Lower leg skin (tissue), 4 donors: Measurements from ENCODE around the gene EPHA10. TPM values are rescaled to one million over a fixed set of nuclear protein-coding genes. Genes with fewer than 3 reads are reported as not detected.

ENCODE experiments used
- DNase-seq, 2 donors: peaks; one replicate each; pipeline ENCODE4 v3.0.0-alpha.2; 2019; ENCODE audit warnings: low spot score in 2 of 2
- H3K4me3 ChIP-seq: fragments of 200-600 bp; sonication (generic); 2 replicates; pipeline ENCODE4 v1.5.1; 2017; ENCODE audit warnings: mild to moderate bottlenecking, low read depth; ENCODE audit not compliant: poor library complexity, severe bottlenecking
- POLR2A ChIP-seq, 2 donors: fragments of 450-650 bp; IDR thresholded peaks; one replicate each; pipeline ENCODE4 v1.6.1; 2016 to 2017; ENCODE audit warnings: antibody characterized with exemption in 2 of 2, mild to moderate bottlenecking in 1 of 2, moderate library complexity in 1 of 2
- WGBS, 2 donors: methylation state at CpG; one replicate each; pipeline ENCODE4 v1.1.5; 2018; 5-methylcytosine and 5-hydroxymethylcytosine counted together
- intact Hi-C: fragments of 100-400 bp; cut with DNase I; formaldehyde crosslinking; loops from one replicate; pipeline ENCODE4 v1.15.0; 2023; ENCODE audit warnings: low total_unique reads
- total RNA-seq, 4 donors: library from RNA; depleted of rRNA; stranded (reverse); fragments of >200 nt; gene quantifications; one replicate each; pipeline ENCODE4 v1.1.0, GENCODE V29; 2016
- TF ChIP-seq, protein P1 (sequence below), 3 donors: fragments of 450-650 bp; IDR thresholded peaks; one replicate each; pipeline ENCODE4 v1.5.1; 2016; ENCODE audit warnings: antibody characterized with exemption in 3 of 3, mild to moderate bottlenecking in 3 of 3, moderate library complexity in 2 of 3

Gene EPHA10
- total RNA-seq, 4 donors from 2014 or later = 0.37 to 1.5 TPM; not detected in 2

- TF ChIP-seq, protein P1, sequence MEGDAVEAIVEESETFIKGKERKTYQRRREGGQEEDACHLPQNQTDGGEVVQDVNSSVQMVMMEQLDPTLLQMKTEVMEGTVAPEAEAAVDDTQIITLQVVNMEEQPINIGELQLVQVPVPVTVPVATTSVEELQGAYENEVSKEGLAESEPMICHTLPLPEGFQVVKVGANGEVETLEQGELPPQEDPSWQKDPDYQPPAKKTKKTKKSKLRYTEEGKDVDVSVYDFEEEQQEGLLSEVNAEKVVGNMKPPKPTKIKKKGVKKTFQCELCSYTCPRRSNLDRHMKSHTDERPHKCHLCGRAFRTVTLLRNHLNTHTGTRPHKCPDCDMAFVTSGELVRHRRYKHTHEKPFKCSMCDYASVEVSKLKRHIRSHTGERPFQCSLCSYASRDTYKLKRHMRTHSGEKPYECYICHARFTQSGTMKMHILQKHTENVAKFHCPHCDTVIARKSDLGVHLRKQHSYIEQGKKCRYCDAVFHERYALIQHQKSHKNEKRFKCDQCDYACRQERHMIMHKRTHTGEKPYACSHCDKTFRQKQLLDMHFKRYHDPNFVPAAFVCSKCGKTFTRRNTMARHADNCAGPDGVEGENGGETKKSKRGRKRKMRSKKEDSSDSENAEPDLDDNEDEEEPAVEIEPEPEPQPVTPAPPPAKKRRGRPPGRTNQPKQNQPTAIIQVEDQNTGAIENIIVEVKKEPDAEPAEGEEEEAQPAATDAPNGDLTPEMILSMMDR (IDR thresholded peaks at IDR 0.05) = no peak
- no peak for TF ChIP-seq POLR2A (IDR thresholded peaks at IDR 0.05)
- no peak overlapping the region for H3K4me3 ChIP-seq
- intact Hi-C loops = no loop called here
- WGBS, 2 donors = 46 to 58% methylated on average over 17 of the region's 17 CpGs
- no peak for DNase-seq
These were observed 97.8 kb downstream of the EPHA10 start for GRCh38 chr1:37667023-37667671.

DNA sequence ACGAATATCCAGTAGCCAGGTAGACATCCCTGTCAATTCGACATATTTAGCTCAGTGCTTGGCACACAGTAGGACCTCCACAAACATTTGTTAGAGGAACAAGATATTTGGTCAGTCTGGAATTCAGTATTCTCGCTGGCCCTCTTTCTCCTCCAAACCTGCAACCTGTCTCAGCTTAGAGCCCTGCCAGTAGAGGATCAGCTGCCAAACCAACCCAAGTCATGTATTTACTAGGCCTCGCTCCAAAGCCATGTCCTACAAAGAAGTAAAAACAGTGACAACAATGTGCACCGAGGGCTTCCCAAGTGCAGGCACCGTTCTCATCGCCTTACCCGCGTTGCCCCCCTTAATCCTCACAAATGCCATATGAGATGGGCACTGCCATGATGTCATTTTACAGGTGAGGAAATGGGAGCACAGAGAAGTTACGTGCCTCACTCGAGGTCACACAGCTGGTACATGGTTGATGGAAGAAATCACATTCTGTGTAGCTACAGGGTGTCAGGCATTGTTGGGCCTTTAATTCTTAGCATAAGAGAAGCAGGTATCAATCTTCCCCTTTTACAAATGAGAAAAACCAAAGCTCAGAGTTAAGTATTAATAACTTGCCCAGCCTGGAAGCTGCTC lies 98.6 kb downstream of the EPHA10 start:
- TF ChIP-seq, protein P1 (IDR thresholded peaks at IDR 0.05) = no peak
- TF ChIP-seq POLR2A (IDR thresholded peaks at IDR 0.05) = no peak
- intact Hi-C loops = no loop called here
- 73 to 78% methylated on average over 11 of the region's 11 CpGs for WGBS, 2 donors
- DNase-seq = no peak
- H3K4me3 ChIP-seq = no peak overlapping the region

Other genes with a start within 250 kb of the EPHA10 start
- 10 to 100 TPM in 3 of 4 donors, 1 to 10 TPM in 1; 9.9 to 18.2 (median 15.7) TPM for gene SNIP1, start 210.8 kb downstream of the EPHA10 start, total RNA-seq
- gene DNALI1, start 208.2 kb downstream of the EPHA10 start, total RNA-seq = 1 to 10 TPM in 2 of 4 donors, under 1 TPM in 2; 0.17 to 2.1 (median 0.86) TPM
- gene GNL2, start 169.2 kb downstream of the EPHA10 start, total RNA-seq = 10 to 100 TPM; 25.1 to 58.2 (median 34.2) TPM
- 1 to 10 TPM; 1.1 to 9.4 (median 6.2) TPM for gene RSPO1, start 130.2 kb downstream of the EPHA10 start, total RNA-seq
- gene CDCA8, start 72.6 kb downstream of the EPHA10 start, total RNA-seq = 1 to 10 TPM; 1.0 to 3.2 (median 1.8) TPM
- gene MANEAL, start 28.7 kb upstream of the EPHA10 start, total RNA-seq = 1 to 10 TPM; 5.0 to 6.7 (median 6.3) TPM
- 10 to 100 TPM; 38.6 to 52.6 (median 47.0) TPM for gene C1orf122, start 42.7 kb upstream of the EPHA10 start, total RNA-seq
- 10 to 100 TPM; 26.7 to 33.9 (median 27.9) TPM for gene YRDC, start 43.1 kb upstream of the EPHA10 start, total RNA-seq
- 1 to 10 TPM; 6.7 to 9.6 (median 7.7) TPM for gene MTF1, start 94.5 kb upstream of the EPHA10 start, total RNA-seq
- 10 to 100 TPM; 12.9 to 23.3 (median 18.7) TPM for gene INPP5B, start 181.9 kb upstream of the EPHA10 start, total RNA-seq
- gene SF3A3, start 224.9 kb upstream of the EPHA10 start, total RNA-seq = 10 to 100 TPM; 33.6 to 68.9 (median 36.9) TPM
- gene FHL3, start 240.4 kb upstream of the EPHA10 start, total RNA-seq = 10 to 100 TPM; 20.1 to 25.8 (median 21.9) TPM
- gene UTP11, start 247.6 kb upstream of the EPHA10 start, total RNA-seq = 10 to 100 TPM; 34.6 to 49.8 (median 37.9) TPM